Nasal cavity respiratory epithelium epithelial cell of viscerocranial mucosa (primary cell): ENCODE measurements around the gene CTNNA1. TPM values are rescaled to one million over a fixed set of nuclear protein-coding genes. Genes with fewer than 3 reads are reported as not detected.

Source experiments
- total RNA-seq: library from RNA; depleted of rRNA; stranded (reverse); fragments of >200 nt; gene quantifications from 2 replicates; pipeline ENCODE4 v1.2.3, GENCODE V29; 2014

CTNNA1 gene, protein sequence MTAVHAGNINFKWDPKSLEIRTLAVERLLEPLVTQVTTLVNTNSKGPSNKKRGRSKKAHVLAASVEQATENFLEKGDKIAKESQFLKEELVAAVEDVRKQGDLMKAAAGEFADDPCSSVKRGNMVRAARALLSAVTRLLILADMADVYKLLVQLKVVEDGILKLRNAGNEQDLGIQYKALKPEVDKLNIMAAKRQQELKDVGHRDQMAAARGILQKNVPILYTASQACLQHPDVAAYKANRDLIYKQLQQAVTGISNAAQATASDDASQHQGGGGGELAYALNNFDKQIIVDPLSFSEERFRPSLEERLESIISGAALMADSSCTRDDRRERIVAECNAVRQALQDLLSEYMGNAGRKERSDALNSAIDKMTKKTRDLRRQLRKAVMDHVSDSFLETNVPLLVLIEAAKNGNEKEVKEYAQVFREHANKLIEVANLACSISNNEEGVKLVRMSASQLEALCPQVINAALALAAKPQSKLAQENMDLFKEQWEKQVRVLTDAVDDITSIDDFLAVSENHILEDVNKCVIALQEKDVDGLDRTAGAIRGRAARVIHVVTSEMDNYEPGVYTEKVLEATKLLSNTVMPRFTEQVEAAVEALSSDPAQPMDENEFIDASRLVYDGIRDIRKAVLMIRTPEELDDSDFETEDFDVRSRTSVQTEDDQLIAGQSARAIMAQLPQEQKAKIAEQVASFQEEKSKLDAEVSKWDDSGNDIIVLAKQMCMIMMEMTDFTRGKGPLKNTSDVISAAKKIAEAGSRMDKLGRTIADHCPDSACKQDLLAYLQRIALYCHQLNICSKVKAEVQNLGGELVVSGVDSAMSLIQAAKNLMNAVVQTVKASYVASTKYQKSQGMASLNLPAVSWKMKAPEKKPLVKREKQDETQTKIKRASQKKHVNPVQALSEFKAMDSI
- total RNA-seq, result 486 and 511 TPM in 2 replicates

DNA sequence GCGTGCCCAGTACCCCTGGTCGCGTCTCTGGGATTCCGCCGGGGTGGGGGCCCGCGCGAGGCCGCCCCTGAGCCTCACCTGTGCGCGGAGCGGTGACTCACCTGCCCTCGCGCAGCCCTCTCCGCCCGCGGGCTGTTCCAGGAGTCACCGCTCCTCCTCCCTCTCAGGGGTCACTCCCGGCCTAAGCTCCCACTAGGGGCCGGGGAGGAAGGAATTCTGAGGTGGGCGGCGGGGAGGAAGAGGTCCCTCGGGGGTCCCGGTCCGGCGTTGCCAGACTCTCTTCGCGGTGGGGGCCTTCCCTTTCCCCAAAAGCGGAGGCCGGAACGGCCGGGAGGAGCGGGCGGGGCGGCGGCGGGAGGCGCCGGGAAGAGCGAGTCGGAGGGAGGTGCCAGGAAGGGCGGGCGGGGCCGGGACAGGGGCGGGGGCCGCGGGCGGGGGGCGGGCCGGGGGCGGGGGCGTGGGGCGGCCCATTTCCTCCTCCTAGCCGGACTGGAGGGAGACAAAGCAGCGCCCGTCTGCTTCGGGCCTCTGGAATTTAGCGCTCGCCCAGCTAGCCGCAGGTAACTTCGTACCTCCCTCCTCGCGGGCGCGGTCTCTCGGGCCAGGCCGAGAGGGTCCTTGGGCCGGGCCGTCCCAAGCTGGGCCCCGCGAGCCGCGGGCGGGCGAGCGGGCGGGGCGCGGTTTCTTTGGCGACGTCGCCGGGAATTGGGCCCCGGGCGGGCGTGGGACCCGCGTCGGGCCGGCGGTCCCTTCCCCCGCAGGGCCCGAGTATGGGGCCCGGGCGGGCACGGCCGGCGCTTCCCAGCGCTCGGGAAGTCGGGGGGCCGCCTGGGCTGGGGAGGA, at the start of gene CTNNA1:
TSS of gene CTNNA1 (plus strand) at position 475 of the 843 bp plus-strand sequence. CDS start 28,500 bp downstream, outside the sequence.

DNA sequence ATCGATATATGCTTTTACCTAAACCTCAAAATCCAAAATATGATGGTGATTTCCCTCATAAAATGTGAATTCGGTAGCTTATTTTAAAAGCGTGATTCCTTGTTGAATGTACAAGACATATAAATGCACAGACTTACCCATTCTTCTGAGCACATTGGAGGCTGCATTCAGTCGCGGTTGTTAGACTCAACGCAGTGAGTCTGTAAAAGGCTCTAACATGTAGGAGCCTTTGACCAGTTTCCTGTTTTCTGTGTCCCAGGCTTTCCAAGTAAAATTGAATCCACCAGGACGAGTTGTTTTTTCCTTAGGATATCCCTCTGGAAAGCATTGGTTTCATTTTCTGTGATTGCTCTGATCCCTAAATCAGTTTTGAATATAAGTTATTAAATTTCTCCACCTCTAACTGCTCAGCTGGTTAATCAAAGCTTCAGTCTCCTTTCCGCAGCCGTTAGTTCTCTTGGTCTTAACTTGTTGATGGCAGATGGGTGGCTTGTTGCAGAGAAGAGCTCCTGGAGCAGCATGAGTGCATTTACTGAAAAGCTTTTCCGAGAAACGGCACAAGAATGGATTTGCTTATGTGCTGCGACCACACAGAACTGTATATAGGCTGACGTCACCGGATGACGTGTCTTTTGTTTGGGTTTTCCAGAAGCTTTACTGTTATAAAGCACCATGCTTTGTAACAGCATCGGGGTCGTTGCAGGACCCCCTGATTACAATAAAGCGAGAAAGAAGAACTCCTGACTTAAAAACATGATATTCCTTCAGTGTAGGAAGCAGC, 121.7 kb downstream of the CTNNA1 start, which contains the start of gene LRRTM2:
TSS of gene LRRTM2 (minus strand) at position 565 of the 781 bp plus-strand sequence. CDS start at position 141, 424 bp downstream.

Other genes with a start within 250 kb of the CTNNA1 start
- gene ETF1, start 210.2 kb upstream of the CTNNA1 start, total RNA-seq, result 211 and 273 TPM in 2 replicates
- 875 and 937 TPM in 2 replicates for gene HSPA9, start 178.0 kb upstream of the CTNNA1 start, total RNA-seq
- not detected in 2 replicates for gene LRRTM2, start 121.9 kb downstream of the CTNNA1 start, total RNA-seq